Mammary epithelial cell (primary cell): ENCODE data around the gene PDZD4.

Experiments used
- EZH2 ChIP-seq: IDR thresholded peaks from 2 replicates; pipeline ENCODE4 v1.6.1; 2012; ENCODE audit warnings: low read length, inconsistent platforms, borderline replicate concordance
- TF ChIP-seq, protein P1 (sequence below), 2 donors: IDR thresholded peaks in 1 of 2; conservative IDR thresholded peaks in 1 of 2; 2 replicates each; pipeline ENCODE4 v1.5.1; 2011 to 2012; ENCODE audit warnings: inconsistent platforms in 2 of 2, low read length in 2 of 2, mild to moderate bottlenecking in 2 of 2, control low read depth in 1 of 2, low read depth in 1 of 2; ENCODE audit not compliant: insufficient read depth in 1 of 2; ENCODE audit errors: extremely low read depth in 1 of 2

DNA sequence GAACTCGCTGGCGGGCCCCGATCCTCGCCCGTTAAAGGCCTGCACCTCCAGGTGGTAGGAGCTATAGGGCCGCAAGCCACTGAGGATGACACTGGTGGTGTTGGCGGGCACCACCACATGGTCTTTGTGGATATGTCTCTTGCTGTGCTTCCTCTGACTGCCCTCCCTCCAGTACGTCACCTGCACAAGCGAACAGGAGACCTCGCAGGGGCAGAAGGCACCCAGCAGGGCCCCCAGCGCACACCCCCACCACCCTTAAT is 34.9 kb upstream of the PDZD4 start:
- no peak for TF ChIP-seq EZH2
- TF ChIP-seq, protein P1, sequence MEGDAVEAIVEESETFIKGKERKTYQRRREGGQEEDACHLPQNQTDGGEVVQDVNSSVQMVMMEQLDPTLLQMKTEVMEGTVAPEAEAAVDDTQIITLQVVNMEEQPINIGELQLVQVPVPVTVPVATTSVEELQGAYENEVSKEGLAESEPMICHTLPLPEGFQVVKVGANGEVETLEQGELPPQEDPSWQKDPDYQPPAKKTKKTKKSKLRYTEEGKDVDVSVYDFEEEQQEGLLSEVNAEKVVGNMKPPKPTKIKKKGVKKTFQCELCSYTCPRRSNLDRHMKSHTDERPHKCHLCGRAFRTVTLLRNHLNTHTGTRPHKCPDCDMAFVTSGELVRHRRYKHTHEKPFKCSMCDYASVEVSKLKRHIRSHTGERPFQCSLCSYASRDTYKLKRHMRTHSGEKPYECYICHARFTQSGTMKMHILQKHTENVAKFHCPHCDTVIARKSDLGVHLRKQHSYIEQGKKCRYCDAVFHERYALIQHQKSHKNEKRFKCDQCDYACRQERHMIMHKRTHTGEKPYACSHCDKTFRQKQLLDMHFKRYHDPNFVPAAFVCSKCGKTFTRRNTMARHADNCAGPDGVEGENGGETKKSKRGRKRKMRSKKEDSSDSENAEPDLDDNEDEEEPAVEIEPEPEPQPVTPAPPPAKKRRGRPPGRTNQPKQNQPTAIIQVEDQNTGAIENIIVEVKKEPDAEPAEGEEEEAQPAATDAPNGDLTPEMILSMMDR (conservative IDR thresholded peaks at IDR 0.05 in 1 of 2, IDR thresholded peaks at IDR 0.05 in 1 of 2; ENCODE audit: extremely low read depth in 1 of 2, insufficient read depth in 1 of 2, low read depth in 1 of 2, low read length in 2 of 2): no peak
